Endothelial cell of umbilical vein (primary cell): ENCODE results near the gene STRBP. TPM values are rescaled to one million over a fixed set of nuclear protein-coding genes. Genes with fewer than 3 reads are reported as not detected.

Experiments used
- BruUV-seq: library from RNA; stranded (reverse); fragments of 400-500 nt; replicated peaks from 2 replicates; lab custom pipeline; 2021; lab: Mats Ljungman, UMichigan
- CTCF ChIA-PET: fragments of 300-600, 350-600 bp; sonication (Branson Sonifier 250); formaldehyde crosslinking; loops from one replicate; lab custom pipeline; 2021; ENCODE audit warnings: antibody characterized with exemption, inconsistent platforms; lab: Charles Lee
- POLR2A ChIA-PET: fragments of 300-600, 350-600 bp; sonication (Branson Sonifier 250); formaldehyde crosslinking; loops from one replicate; lab custom pipeline; 2021; ENCODE audit warnings: antibody characterized with exemption, inconsistent platforms; lab: Charles Lee
- DNase-seq: peaks from one replicate; pipeline ENCODE4 v3.0.0-alpha.2; 2011; ENCODE audit warnings: low read depth, low spot score
- FAIRE-seq: peaks from 2 replicates; lab custom pipeline; 2011; peaks lifted over from hg19 to GRCh38; lab: Jason Lieb, UNC
- H2AFZ ChIP-seq: 2 replicates; pipeline ENCODE4 v1.6.0; 2012; ENCODE audit warnings: low read depth, low read length, control low read depth, inconsistent platforms
- H3K27ac ChIP-seq: 2 replicates; pipeline ENCODE4 v1.5.1; 2011; ENCODE audit warnings: low read depth, mild to moderate bottlenecking, control low read depth, low read length, moderate library complexity; ENCODE audit not compliant: insufficient read depth
- H3K27me3 ChIP-seq, 2 experiments: 2 replicates each; pipeline versions ENCODE4 v1.6.0 to v1.6.1; 2011; ENCODE audit warnings: low read length in 2 of 2, mixed read lengths in 1 of 2; ENCODE audit not compliant: control insufficient read depth in 2 of 2, insufficient read depth in 2 of 2
- H3K36me3 ChIP-seq, 2 experiments: 2 replicates in 1 of 2; 3 replicates in 1 of 2; pipeline ENCODE4 v1.5.1; 2011; ENCODE audit warnings: low read length in 2 of 2, mild to moderate bottlenecking in 1 of 2, moderate library complexity in 1 of 2; ENCODE audit not compliant: control insufficient read depth in 2 of 2, insufficient read depth in 2 of 2; ENCODE audit errors: extremely low read depth in 1 of 2
- H3K4me1 ChIP-seq: 3 replicates; pipeline ENCODE4 v1.5.1; 2011; ENCODE audit warnings: mild to moderate bottlenecking, low read length; ENCODE audit not compliant: control insufficient read depth, insufficient read depth; ENCODE audit errors: extremely low read depth
- H3K4me2 ChIP-seq: 2 replicates; pipeline ENCODE4 v1.6.1; 2011; ENCODE audit warnings: low read length, control low read depth, mixed read lengths; ENCODE audit not compliant: insufficient read depth
- H3K4me3 ChIP-seq, 3 experiments: fragments of 200-600 bp in 1 of 3; sonication (generic), shearing (Covaris generic) in 1 of 3; replicated peaks in 1 of 3; 2 replicates each; pipeline ENCODE4 v1.5.1; 2011 to 2016; ENCODE audit warnings: control low read depth in 3 of 3, low read length in 3 of 3, mild to moderate bottlenecking in 2 of 3, inconsistent platforms in 1 of 3, low read depth in 1 of 3, moderate library complexity in 1 of 3; ENCODE audit not compliant: insufficient read depth in 1 of 3
- H3K79me2 ChIP-seq: 2 replicates; pipeline ENCODE4 v1.6.0; 2012; ENCODE audit warnings: low read length, inconsistent platforms; ENCODE audit not compliant: control insufficient read depth, insufficient read depth
- H3K9ac ChIP-seq: replicated peaks from 2 replicates; pipeline ENCODE3; 2011; ENCODE audit warnings: low read length, control low read depth; ENCODE audit not compliant: insufficient read depth; ENCODE audit errors: extremely low read depth
- H3K9me1 ChIP-seq: replicated peaks from 3 replicates; pipeline ENCODE4 v1.6.0; 2011; ENCODE audit warnings: mild to moderate bottlenecking, low read length; ENCODE audit not compliant: control insufficient read depth, insufficient read depth; ENCODE audit errors: extremely low read depth
- H3K9me3 ChIP-seq: replicated peaks from 2 replicates; pipeline ENCODE4 v1.5.1; 2012; ENCODE audit warnings: low read length, inconsistent platforms; ENCODE audit not compliant: control insufficient read depth, insufficient read depth
- H4K20me1 ChIP-seq: replicated peaks from 2 replicates; pipeline ENCODE3; 2011; ENCODE audit warnings: mild to moderate bottlenecking, low read length; ENCODE audit not compliant: control insufficient read depth, insufficient read depth; ENCODE audit errors: extremely low read depth
- CTCF ChIP-seq, 2 donors: IDR thresholded peaks; 1 replicate in 1 of 2; 2 replicates in 1 of 2; pipeline ENCODE4 v1.5.1; 2011; ENCODE audit warnings: low read length in 2 of 2, mild to moderate bottlenecking in 2 of 2, moderate library complexity in 2 of 2, control low read depth in 1 of 2, inconsistent platforms in 1 of 2, low read depth in 1 of 2; ENCODE audit not compliant: insufficient read depth in 1 of 2; ENCODE audit errors: extremely low read depth in 1 of 2
- EZH2 ChIP-seq: IDR thresholded peaks from 2 replicates; pipeline ENCODE4 v1.6.1; 2012; ENCODE audit warnings: borderline replicate concordance, low read depth, mild to moderate bottlenecking, moderate library complexity, low read length, inconsistent platforms; ENCODE audit not compliant: severe bottlenecking
- FOS ChIP-seq: IDR thresholded peaks from 2 replicates; pipeline ENCODE4 v1.6.1; 2011; ENCODE audit warnings: mild to moderate bottlenecking, low read length, moderate library complexity, borderline replicate concordance; ENCODE audit not compliant: insufficient read depth
- GATA2 ChIP-seq: IDR thresholded peaks from 2 replicates; pipeline ENCODE4 v1.7.0; 2011; ENCODE audit warnings: low read depth, mild to moderate bottlenecking, moderate library complexity, mixed read lengths, low read length; ENCODE audit not compliant: insufficient read length, insufficient read depth
- JUN ChIP-seq: IDR thresholded peaks from 2 replicates; pipeline ENCODE4 v1.6.1; 2011; ENCODE audit warnings: borderline replicate concordance, low read depth; ENCODE audit not compliant: insufficient read length, insufficient read depth
- MAX ChIP-seq: IDR thresholded peaks from 2 replicates; pipeline ENCODE4 v1.6.1; 2011; ENCODE audit not compliant: insufficient read depth, insufficient read length
- MYC ChIP-seq: IDR thresholded peaks from one replicate; pipeline ENCODE4 v1.6.1; 2011; ENCODE audit warnings: mild to moderate bottlenecking, low read depth, low read length
- POLR2A ChIP-seq: IDR thresholded peaks from 2 replicates; pipeline ENCODE4 v1.6.1; 2012; ENCODE audit warnings: low read depth, mild to moderate bottlenecking, control low read depth, low read length
- POLR2AphosphoS5 ChIP-seq: IDR thresholded peaks from 2 replicates; pipeline ENCODE4 v1.6.1; 2012; ENCODE audit warnings: low read depth, mild to moderate bottlenecking, control low read depth, low read length, moderate library complexity; ENCODE audit not compliant: insufficient read depth
- dilution Hi-C: fragments of 300-500 bp; cut with MboI; formaldehyde crosslinking; loops from one replicate; pipeline ENCODE4 v1.15.0; 2019; ENCODE audit warnings: low sequenced_read_pairs; ENCODE audit not compliant: extremely low pct_ligation_motif_present
- intact Hi-C: fragments of 100-400 bp; cut with micrococcal nuclease; formaldehyde crosslinking; loops from one replicate; pipeline ENCODE4 v1.10.0; 2022
- polyA plus RNA-seq, 4 experiments: library from polyadenylated mRNA; depleted of rRNA in 3 of 4; stranded (reverse) in 3 of 4; unstranded in 1 of 4; fragments of >200 nt; gene quantifications; 2 replicates each; pipeline versions ENCODE4 v1.2.1 to v1.2.3, GENCODE V29; 2011 to 2012; ENCODE audit warnings: missing spikeins in 1 of 4
- total RNA-seq: library from RNA; stranded (reverse); gene quantifications from 2 replicates; pipeline ENCODE4 v1.2.3, GENCODE V29; 2021

Gene STRBP
- total and polyA plus RNA-seq, 2 donors (not counting 3 experiments of a cell fraction or from before 2014, with no cell fraction given): 7.7 to 15.4 TPM

GRCh38 chr9:123176949-123177348 lies 91.4 kb downstream of the STRBP start:
- no peaks in the 10 kb centered on the region for H3K27me3 ChIP-seq
- no TSS peak for BruUV-seq
- no peak overlapping the region for H3K9ac ChIP-seq
- no peak overlapping the region for H3K4me2 ChIP-seq
- no peak overlapping the region for H3K27ac ChIP-seq
- FAIRE-seq (no peak), DNase-seq (no peak)
- ChIA-PET POLR2A (no interaction called here), CTCF (interaction anchor here (1.5 kb wide), 2 partner anchors 10 to 14 kb away, joined by 3 to 4 read pairs; no protein-coding TSS in a partner anchor)
- no peaks in the 10 kb centered on the region for H3K36me3 ChIP-seq
- TF ChIP-seq MAX: no peak
- TF ChIP-seq POLR2A: no peak
- TF ChIP-seq FOS: no peak
- no peak for TF ChIP-seq JUN
- no peak for TF ChIP-seq EZH2
- TF ChIP-seq GATA2: no peak
- TF ChIP-seq MYC: no peak
- TF ChIP-seq CTCF (IDR thresholded peaks at IDR 0.05; ENCODE audit: extremely low read depth in 1 of 2, insufficient read depth in 1 of 2, low read depth in 1 of 2, low read length in 2 of 2): no peak
- no peak for TF ChIP-seq POLR2AphosphoS5
- no peak overlapping the region for H2AFZ ChIP-seq
- H3K79me2 ChIP-seq: no peaks in the 10 kb centered on the region
- H3K9me3 ChIP-seq: no peaks in the 10 kb centered on the region
- intact Hi-C loops (no loop called here), dilution Hi-C loops (no loop called here)
- peaks cover 8% of the 10 kb centered on the region for H3K4me1 ChIP-seq
- no peak overlapping the region for H3K4me3 ChIP-seq
- H3K9me1 ChIP-seq: no peaks in the 10 kb centered on the region
- H4K20me1 ChIP-seq: no peaks in the 10 kb centered on the region
